ENCODE results near the gene CFI.

The CFI gene

DNA sequence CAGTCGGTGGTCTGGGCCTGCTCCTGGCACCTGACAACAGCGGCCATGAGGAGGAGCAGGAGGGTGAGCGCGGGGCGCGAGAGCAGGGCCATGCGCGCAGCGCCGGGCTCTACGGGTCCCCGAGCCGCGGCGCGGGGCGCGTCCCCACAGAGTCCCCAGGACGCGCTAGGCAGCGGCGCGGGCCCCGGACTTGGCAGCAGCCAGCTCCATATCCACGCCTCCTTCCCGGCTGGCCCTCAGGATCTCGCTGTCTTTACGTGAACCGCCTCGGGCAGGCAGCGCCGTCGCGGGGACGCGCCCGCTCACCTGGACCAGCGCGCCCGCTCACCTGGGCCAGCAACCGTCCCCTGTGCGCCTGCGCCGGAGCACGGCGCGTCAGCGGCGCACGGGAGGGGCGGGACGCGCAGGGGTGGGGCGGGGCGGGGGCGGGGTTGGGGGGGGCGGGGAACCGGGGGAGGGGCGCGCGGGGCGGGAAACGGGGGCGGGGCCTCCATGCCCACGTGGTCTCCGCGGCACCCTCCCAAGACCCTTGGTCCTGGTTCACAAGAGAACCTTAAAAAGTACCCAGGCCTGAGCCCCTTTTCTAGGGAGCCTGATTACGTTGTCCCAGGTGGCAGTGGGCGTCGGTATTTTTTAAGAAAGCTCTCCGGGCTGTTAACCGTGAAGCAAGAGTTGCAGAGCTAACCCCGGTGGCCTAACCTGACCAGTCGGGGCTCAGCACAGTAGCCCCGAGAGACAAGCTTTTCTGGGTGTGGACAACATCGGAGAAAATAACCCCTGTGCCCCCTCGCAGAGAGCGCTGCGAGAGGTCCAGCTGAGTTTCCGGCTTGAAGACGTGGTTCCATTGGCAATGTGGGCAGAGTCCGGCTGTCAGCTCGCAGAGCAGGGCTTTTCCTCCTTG is 71.8 kb downstream of the CFI start, which contains the start of gene PLA2G12A:
TSS of gene PLA2G12A (minus strand) at position 353 of the 901 bp plus-strand sequence. CDS start at position 92, 261 bp downstream.
- peak; percentile 13 for DNase-seq

DNA sequence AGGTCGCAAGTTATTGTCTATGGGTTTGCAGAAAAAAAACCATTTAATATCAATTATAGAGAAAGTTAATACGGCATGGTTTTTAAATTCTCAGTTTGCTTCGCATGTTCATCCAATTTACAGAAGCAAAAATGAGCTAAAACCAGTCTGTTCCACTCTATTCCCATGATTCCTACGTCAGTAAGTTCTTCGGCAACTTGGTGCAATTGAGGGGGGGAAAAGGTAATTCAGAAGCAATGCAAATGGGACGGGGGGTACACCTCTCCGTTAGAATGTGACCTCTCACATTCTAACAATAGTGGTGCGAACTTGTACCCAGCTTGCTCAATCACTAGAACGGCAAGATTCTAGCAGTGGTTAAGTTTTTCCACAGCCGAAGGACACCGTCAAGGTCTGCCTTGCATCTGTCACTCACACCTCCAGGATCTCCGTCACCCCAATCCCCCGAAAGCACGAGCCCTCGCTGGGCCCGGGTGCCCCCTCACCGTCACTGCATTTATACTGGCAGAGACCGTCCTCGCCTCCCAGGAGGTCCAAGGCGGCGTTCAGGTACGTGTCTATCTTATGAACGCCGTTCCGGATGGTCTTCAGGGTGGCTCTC is 72.6 kb downstream of the CFI start:
- no peak for DNase-seq

DNA sequence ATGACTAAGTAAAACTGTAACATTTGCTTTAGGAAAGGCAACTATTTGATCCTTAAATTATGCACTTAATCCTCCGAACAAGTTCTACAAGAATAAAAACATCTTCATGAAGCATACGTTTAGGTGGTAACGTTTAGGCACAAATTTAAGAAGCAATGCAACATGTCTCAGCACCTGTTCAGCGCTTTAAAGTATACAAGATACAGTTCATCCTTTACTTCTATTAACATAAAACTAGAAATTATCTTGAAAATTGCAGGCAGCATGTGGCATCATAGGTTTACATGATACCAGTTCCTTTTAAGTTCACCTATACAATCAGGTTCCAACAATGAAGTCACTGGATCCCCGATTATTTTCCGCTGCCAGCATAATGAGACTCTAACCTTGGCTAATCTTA is 73.4 kb downstream of the CFI start:
- no peak for DNase-seq

DNA sequence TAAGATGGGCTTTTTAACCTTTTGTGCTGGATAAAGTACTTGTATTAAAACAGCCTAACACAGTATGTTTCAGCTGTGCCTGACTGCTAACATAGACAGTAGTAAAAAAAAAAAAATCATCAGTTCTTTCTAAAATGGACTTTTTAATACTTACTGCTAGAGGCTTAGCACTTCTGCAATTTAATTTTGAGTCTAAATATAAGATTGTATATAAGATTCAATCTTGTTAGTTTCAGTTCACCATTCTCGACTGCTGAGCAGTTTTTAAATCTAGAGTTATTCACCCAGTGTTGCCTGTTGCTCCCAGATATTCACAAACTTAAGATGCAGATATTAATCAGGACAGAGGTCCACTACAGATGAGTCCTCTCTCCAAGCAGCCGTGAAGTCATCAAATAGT is 78.7 kb downstream of the CFI start:
- DNase-seq, result no peak

DNA sequence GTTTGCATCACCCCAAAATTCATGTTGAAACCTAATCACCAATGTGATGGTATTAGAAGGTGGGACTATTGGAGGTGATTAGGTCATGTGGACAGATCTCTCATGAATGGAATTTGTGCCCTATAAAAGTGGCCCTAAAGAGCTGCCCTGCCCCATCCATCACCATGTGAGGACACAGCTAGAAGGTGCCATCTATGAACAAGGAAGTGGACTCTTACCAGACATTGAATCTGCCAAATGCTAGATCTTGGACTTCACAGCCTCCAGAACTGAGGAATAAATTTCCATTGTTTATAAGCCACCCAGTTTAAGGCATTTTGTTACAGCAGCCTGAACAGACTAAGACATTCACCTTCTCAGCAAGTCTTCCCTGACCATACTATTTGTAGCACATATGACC is 79.4 kb downstream of the CFI start:
- DNase-seq, result no peak

DNA sequence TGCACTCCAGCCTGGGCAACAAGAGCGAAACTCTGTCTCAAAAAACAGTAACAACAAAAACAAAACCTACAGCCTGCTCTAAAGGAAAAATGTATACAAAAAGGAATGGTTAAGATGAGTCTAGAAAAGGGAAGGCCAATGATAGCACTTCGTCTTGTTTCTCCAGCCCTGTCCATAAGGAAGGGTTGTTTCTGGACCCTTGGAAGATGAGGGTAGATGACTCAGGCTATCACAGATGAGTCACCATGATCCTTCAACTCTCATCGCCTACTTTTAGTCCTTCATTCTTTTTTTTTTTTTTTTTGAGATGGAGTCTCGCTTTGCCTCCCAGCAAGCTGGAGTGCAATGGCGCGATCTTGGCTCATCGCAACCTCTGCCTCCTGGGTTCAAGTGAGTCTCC is 80.8 kb downstream of the CFI start:
- DNase-seq, result no peak

DNA sequence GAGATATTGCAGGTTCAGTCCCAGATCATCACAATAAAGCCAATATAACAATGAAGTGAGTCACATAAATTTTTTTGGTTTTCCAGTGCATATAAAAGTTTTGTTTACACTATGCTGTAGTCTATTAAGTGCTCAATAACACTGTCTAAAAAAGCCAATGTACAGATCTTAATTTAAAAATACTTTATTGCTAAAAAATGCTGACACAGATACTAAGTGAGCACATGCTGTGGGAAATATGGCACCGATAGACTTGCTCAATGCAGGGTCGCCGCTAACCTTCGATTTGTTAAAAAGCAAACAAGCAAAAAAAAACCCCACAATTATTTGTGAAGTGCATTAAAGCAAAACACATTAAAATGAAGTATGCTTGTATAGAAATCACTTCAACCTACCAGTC is 82.2 kb downstream of the CFI start:
- DNase-seq, result no peak

DNA sequence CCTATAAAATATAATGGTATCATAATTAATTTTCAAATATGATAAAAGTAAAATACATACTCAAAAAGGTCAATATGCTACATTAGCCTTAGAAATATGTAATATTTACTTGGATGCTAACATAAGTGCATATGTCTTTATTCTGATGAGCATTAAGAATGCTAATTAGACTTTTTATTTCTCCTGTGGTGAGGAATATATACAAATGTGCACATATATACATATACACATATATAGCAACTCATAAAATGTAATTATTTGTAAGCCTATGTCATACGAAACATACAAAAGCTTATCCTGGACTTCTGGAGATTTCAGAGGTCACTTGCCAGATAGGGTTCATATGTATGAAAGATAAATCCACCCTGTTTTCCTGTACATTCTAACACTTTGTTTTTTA is 83.0 kb downstream of the CFI start:
- no peak for DNase-seq

DNA sequence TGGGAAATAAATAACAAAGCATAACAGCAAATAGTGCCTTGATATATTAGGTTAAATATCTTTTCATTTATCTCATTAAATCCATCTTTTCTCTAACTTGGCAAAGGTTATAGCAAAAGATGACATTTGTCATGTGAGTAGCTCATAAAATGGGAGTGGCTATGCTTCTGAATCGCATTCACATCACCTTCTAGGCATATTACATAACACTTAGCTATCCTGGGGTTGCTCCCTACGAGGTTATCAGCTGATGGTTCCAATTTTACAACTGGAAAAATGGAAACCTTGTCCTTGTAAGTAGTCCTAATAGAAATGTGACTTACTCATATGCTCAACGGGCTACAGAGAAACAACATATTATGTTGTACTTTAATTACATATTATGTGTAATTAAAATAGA is 88.3 kb downstream of the CFI start:
- no peak for DNase-seq

DNA sequence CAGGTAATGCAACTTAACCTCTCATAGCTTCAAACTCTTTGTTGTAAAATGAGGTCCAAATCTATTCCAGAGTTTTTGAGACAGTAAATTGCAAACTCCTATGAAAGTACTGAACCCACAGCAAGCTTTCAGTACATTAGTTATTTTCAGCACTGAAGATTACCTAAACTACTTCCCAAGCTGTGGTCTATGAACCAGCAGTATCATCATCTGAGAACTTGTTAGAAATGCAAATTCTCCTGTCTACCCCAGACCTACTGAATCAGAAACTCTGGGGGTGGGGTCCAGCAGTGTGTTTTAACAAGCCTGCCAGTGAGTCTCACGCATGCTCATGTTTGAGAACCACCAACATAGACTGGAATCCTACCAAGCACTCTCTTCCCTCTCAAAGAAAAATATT is 92.8 kb downstream of the CFI start:
- no peak for DNase-seq

DNA sequence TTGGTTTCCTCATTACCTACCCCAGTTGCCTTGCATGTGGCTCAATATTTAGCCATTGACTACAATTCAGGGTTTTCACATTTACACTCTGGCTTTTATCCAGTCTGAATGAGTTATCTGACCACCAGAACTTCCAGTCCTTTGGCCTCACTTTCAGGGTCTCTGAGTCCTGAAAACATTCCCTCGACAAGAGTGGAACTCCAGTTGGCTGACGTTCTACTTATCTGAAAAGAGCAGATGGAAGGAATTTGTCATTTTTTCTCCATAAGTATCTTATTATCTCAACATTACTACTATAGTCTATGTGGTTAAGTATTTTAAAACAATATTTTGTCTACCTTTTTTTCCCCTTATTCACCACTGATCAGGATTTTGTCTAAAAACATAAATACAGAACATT is 93.4 kb downstream of the CFI start:
- DNase-seq, result no peak

DNA sequence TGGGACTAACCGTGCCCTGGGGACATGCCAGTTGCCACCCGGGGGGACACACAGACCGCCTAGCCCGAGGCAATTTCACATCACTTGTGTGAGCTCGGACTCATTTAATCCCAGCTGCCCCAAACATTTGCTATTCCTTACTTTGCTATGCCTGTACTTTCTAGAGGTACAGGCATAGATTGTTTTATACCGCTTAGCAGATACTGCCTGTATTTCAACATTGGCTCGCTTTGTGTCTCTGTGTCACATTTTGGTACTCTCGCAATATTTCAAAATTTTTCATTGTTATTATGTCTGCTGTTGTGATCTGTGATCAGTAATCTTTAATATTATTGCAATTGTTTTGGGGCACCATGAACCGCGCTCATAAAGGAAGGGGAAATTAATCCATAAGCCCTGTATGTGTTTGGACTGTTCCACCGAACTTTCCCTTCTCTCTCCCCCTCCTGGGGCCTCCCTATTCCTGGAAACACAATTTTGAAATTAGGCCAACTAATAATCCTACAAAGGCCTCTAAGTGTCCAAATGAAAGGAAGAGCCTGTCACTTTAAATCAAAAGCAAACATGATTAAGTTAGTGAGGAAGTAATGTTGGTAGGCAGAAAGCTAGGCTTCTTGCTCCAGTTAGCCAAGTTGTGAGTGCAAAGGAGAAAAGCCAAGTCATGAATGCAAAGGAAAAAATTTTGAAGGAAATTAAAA is 98.0 kb downstream of the CFI start:
- no peak for DNase-seq

DNA sequence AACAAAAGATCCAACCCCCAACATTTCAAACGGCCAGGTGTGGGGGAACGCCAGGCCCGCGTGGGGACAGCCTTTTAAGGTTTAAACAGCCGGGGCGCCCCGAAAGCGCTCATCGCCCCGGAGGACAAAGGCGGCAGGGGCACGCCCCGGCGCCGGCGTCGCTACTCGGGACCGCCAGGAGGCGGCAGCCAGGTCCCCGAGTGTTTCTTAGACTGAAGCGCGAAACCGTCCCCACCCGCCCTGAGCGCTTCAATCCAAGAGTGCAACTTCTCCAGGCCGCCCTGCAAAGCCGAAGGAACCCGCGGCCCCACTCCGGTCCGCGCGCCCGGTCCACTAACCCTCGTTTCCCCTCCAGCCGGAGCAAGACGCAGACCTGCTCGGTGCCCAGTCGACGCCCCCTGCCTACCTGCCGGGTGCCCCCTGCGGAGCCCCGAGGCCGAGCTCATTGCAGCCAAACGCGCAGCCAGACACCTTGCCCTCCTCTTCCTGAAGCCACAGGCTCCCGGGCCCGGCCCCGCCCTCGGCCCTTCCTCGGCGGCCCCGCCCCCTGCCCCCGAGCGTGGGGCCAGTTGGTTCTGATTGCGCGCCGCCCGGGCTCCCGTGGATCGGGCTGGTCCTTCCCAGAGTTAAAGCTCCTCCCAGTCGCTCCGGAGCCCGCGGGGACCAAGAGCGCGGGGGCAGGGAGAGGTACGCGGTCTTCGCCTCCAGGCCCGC is 98.7 kb downstream of the CFI start, which contains the start of gene CASP6:
TSS of gene CASP6 (minus strand) at position 496 of the 714 bp plus-strand sequence. CDS start at position 446, 50 bp downstream.
- DNase-seq, result peak; percentile 23

DNA sequence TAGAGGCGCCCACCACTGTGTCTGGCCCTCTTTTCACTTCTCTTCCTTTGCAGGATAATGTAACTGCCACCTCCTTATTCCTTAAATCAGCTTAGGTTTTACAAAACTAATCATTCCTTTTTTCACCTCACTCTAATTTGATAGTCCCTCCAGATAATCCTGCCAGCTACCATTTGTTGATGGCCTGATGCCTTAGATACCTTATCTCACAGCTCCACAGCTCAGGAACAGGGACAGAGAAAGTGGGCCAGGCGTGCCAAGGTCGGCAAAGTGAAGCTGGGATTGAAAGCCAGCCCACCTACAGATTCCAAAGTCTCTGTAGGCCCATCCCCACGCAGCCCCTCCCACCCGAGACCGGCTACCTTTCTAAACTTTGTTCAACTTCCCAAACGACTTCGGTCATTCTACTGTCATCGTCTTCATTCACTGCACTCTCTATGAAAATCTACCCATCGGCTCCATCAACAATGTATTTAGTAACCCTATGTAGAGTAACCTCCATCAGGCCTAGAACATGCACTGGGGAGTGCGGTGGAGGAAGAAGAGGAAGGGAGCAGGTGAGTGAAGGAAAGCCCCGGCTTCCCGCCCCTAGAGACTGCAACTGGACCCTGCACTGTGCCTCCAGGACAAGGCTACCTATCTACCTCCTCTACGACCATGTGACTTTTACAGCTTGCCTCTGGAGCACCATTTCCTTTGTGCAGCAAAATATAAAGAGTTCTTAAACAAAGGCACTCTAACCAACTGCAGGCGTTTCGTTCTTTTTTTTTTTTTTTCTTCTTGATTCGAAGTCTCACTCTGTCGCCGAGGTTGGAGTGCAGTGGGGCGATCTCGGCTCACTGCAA is 100.0 kb downstream of the CFI start:
- no peak for DNase-seq

DNA sequence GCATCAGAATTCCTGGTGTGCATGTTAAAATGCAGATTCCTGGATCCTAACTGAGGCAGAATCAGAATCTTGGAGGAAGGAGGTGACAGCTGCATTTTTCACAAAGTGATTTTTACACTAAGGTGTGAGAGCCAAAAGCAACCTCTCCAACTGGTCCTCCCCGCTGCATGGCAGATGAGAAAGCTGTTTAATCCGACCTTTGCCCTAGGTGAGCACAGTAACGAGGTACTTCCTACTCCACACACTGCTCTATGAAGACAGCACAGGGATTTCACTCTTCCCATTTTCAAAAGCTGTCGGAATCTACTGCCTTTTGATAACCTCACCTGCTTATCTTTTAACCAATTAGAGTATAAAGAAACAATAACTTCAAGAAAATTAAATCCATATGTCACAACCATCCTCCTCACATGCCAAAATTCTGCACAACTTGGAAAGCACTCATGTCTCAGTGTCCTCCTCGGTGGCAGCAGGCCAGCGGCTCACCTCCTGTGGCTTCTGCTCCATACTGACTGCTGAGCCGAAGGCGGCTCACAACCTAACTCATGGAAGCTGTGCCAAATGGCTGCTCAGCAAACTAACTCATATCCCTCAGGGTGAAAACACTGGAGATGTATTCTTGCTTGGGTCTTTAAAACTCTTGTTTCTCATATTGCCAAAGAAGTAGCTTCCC is 102.1 kb downstream of the CFI start:
- DNase-seq, result peak; percentile 42

DNA sequence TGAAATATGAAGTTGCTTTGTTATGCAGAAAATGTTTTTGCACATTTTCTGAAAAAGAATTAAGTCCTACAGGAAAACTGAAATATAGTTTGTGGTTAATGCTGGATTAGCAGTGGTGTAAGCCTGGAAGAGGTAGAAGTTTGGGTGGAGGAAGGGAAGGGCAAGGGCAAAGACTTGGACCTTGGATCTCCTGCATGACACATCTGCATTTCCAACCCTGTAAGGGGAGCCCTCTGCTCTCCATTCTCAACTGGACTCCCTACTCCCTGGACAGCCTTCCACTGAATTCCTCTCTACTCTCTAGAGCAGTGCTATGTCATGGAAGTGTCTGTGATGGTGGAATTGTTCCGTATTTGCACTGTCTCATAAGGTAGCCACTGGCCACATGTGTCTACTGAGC is 103.1 kb downstream of the CFI start:
- no peak for DNase-seq

DNA sequence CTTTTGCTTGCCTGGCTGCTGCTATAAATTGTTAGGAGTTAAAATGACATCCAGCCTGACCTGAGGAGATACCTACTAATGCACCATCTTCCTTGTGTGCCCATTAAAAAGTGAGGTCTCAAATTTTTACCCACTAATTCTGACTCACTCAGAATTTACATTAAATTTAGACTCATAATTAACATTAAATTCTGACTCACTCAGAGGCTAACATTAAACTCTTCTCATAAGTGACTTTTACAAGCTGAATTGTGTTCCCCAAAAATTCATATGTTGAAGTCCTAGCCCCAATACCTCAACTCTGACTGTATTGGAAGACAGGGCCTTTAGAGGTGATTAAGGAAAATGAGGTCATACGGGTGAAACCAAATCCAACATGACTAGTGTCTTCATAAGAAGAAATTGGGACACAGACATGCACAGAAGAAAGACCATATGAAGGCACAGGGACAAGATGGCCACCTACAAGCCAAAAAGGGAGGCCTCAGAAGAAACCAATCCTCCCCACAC is 110.3 kb downstream of the CFI start:
- no peak for DNase-seq
